Transverse colon (tissue), 3 donors: ENCODE results near the gene NUAK2.
"Not testable (repeated sequence)": the region's sequence is repeated elsewhere in the genome, so short reads cannot be mapped to it uniquely, and the experiment has no call there.

Experiments
- CTCF ChIP-seq, 5 experiments: fragments of 200-600 bp in 3 of 5; fragments of 450-650 bp in 2 of 5; sonication (generic) in 3 of 5; IDR thresholded peaks; 1 replicate in 2 of 5; 2 replicates in 3 of 5; pipeline ENCODE4 v1.5.1; 2016 to 2017; ENCODE audit warnings: antibody characterized with exemption in 5 of 5, inconsistent platforms in 3 of 5, mild to moderate bottlenecking in 2 of 5, moderate library complexity in 1 of 5
- EP300 ChIP-seq: sonication (generic); formaldehyde crosslinking; IDR thresholded peaks from one replicate; pipeline ENCODE4 v1.6.1; 2017; ENCODE audit warnings: antibody characterized with exemption, low read depth
- POLR2A ChIP-seq: fragments of 450-650 bp; IDR thresholded peaks from one replicate; pipeline ENCODE4 v1.6.1; 2016; ENCODE audit warnings: antibody characterized with exemption, mild to moderate bottlenecking, moderate library complexity

- TF ChIP-seq CTCF (IDR thresholded peaks at IDR 0.05); POLR2A; EP300: not testable (repeated sequence)
These were observed 43.5 kb upstream of the NUAK2 start for GRCh38 chr1:205365086-205365485.
